GM12878 (cell line): ENCODE measurements around the gene PDE1C. TPM values are rescaled to one million over a fixed set of nuclear protein-coding genes. Genes with fewer than 3 reads are reported as not detected.

ENCODE experiments used
- ATAC-seq: fragments of 200-7000 bp; cut with Tn5 transposase; 3 replicates; pipeline ENCODE4 v1.9.1; 2020; ENCODE audit warnings: mild to moderate bottlenecking, moderate library complexity
- BruUV-seq: library from RNA; stranded (reverse); fragments of 400-500 nt; replicated peaks from 2 replicates; lab custom pipeline; 2021; lab: Mats Ljungman, UMichigan
- CTCF ChIA-PET: fragments of 300-600 bp; sonication (Branson Sonifier 250); formaldehyde crosslinking; extraction: SDS; loops from one replicate; lab custom pipeline; 2021; ENCODE audit warnings: inconsistent platforms; lab: Yijun Ruan, JAX
- POLR2A ChIA-PET: fragments of 350-600 bp; formaldehyde crosslinking; extraction: SDS; loops from one replicate; lab custom pipeline; 2021; ENCODE audit warnings: inconsistent platforms; lab: Charles Lee
- RAD21 ChIA-PET: fragments of 300-600 bp; sonication (Branson Sonifier 250); formaldehyde crosslinking; loops from one replicate; lab custom pipeline; 2023; ENCODE audit warnings: antibody characterized with exemption; ENCODE audit not compliant: unreplicated experiment; lab: Charles Lee
- SMC1A ChIA-PET: fragments of 300-600 bp; sonication (Branson Sonifier 250); formaldehyde crosslinking; loops from one replicate; lab custom pipeline; 2023; ENCODE audit not compliant: unreplicated experiment, uncharacterized antibody; lab: Charles Lee
- DNase-seq: peaks from one replicate; pipeline ENCODE4 v3.0.0-alpha.2; 2011; ENCODE audit warnings: low read depth, low spot score
- FAIRE-seq: peaks from 3 replicates; lab custom pipeline; 2011; peaks lifted over from hg19 to GRCh38; lab: Jason Lieb, UNC
- H2AFZ ChIP-seq: 2 replicates; pipeline ENCODE4 v1.6.0; 2011; ENCODE audit warnings: low read depth, low read length, control low read depth; ENCODE audit not compliant: control insufficient read depth
- H3K27ac ChIP-seq: 2 replicates; pipeline ENCODE4 v1.5.1; 2011; ENCODE audit warnings: control low read depth; ENCODE audit not compliant: control insufficient read depth, insufficient read depth
- H3K27me3 ChIP-seq, 2 experiments: replicated peaks in 1 of 2; 2 replicates each; pipeline versions ENCODE4 v1.6.0 to v1.6.1; 2011; ENCODE audit warnings: low read length in 1 of 2; ENCODE audit not compliant: control insufficient read depth in 2 of 2, insufficient read depth in 2 of 2
- H3K36me3 ChIP-seq, 2 experiments: 2 replicates each; pipeline ENCODE4 v1.5.1; 2011; ENCODE audit warnings: low read length in 1 of 2; ENCODE audit not compliant: control insufficient read depth in 2 of 2, insufficient read depth in 2 of 2
- H3K4me1 ChIP-seq: 2 replicates; pipeline ENCODE4 v1.6.1; 2011; ENCODE audit warnings: mild to moderate bottlenecking, low read length, moderate library complexity, mixed read lengths; ENCODE audit not compliant: control insufficient read depth, insufficient read depth
- H3K4me2 ChIP-seq: 2 replicates; pipeline ENCODE4 v1.6.0; 2011; ENCODE audit warnings: control low read depth; ENCODE audit not compliant: control insufficient read depth, insufficient read depth
- H3K4me3 ChIP-seq: fragments of 200-600 bp; sonication (generic); 2 replicates; pipeline ENCODE4 v1.5.1; 2016
- H3K79me2 ChIP-seq: 2 replicates; pipeline ENCODE4 v1.6.0; 2011; ENCODE audit warnings: low read length; ENCODE audit not compliant: control insufficient read depth, insufficient read depth
- H3K9ac ChIP-seq: 2 replicates; pipeline ENCODE4 v1.8.0; 2011; ENCODE audit warnings: low read length, control low read depth, mixed read lengths; ENCODE audit not compliant: control insufficient read depth, insufficient read depth
- H3K9me3 ChIP-seq: replicated peaks from 3 replicates; pipeline ENCODE4 v1.5.1; 2011; ENCODE audit warnings: mild to moderate bottlenecking, low read length; ENCODE audit not compliant: control insufficient read depth, insufficient read depth
- H4K20me1 ChIP-seq: 2 replicates; pipeline ENCODE4 v1.6.0; 2011; ENCODE audit not compliant: control insufficient read depth, insufficient read depth
- ASH2L ChIP-seq: fragments of 300-600, 200-600 bp; sonication (generic); IDR thresholded peaks from 2 replicates; pipeline ENCODE4 v1.6.1; 2017; ENCODE audit warnings: low read depth, mild to moderate bottlenecking, borderline replicate concordance
- E2F4 ChIP-seq: IDR thresholded peaks from 2 replicates; pipeline ENCODE4 v1.6.1; 2012; ENCODE audit warnings: low read depth, low read length, improper control_type of control experiment
- GATAD2B ChIP-seq: fragments of 450-650 bp; conservative IDR thresholded peaks from 2 replicates; pipeline ENCODE4 v1.6.1; 2017; ENCODE audit warnings: low read depth, mild to moderate bottlenecking, moderate library complexity
- HDGF ChIP-seq: fragments of 450-650 bp; IDR thresholded peaks from 2 replicates; pipeline ENCODE4 v1.6.1; 2016; ENCODE audit warnings: antibody characterized with exemption
- HSF1 ChIP-seq: fragments of 150-350 bp; IDR thresholded peaks from 2 replicates; pipeline ENCODE4 v1.6.1; 2014; ENCODE audit warnings: mild to moderate bottlenecking, low read depth, low read length
- MTA2 ChIP-seq: fragments of 450-650 bp; IDR thresholded peaks from 2 replicates; pipeline ENCODE4 v1.6.1; 2016; ENCODE audit warnings: low read depth, mild to moderate bottlenecking, moderate library complexity
- MYB ChIP-seq: fragments of 150-350 bp; IDR thresholded peaks from 2 replicates; pipeline ENCODE4 v1.6.1; 2014; ENCODE audit warnings: mild to moderate bottlenecking, low read depth, low read length, borderline replicate concordance
- NKRF ChIP-seq: fragments of 450-650 bp; conservative IDR thresholded peaks from 2 replicates; pipeline ENCODE4 v1.6.1; 2017; ENCODE audit warnings: mild to moderate bottlenecking, moderate library complexity
- NR2C1 ChIP-seq: fragments of 450-650 bp; IDR thresholded peaks from 2 replicates; pipeline ENCODE4 v1.6.1; 2017; ENCODE audit warnings: antibody characterized with exemption, mild to moderate bottlenecking, moderate library complexity
- PAX5 ChIP-seq: IDR thresholded peaks from 2 replicates; pipeline ENCODE4 v1.6.1; 2011; ENCODE audit warnings: low read depth, low read length, borderline replicate concordance
- PKNOX1 ChIP-seq: fragments of 450-650 bp; IDR thresholded peaks from 2 replicates; pipeline ENCODE4 v1.6.1; 2016; ENCODE audit warnings: mild to moderate bottlenecking
- SMAD5 ChIP-seq: IDR thresholded peaks from 2 replicates; pipeline ENCODE4 v1.6.1; 2016; ENCODE audit warnings: antibody characterized with exemption, low read depth
- SMC3 ChIP-seq: IDR thresholded peaks from 2 replicates; pipeline ENCODE4 v1.6.1; 2011; ENCODE audit warnings: low read length, improper control_type of control experiment, borderline replicate concordance
- STAT3 ChIP-seq: IDR thresholded peaks from 2 replicates; pipeline ENCODE4 v1.6.1; 2011; ENCODE audit warnings: low read depth, low read length, improper control_type of control experiment
- SUZ12 ChIP-seq: fragments of 200-600 bp; sonication (generic); IDR thresholded peaks from one replicate; pipeline ENCODE4 v1.6.1; 2018; ENCODE audit warnings: antibody characterized with exemption, mild to moderate bottlenecking; ENCODE audit not compliant: unreplicated experiment
- ZBTB4 ChIP-seq: fragments of 450-650 bp; formaldehyde crosslinking; IDR thresholded peaks from 2 replicates; pipeline ENCODE4 v1.4.0; 2022; ENCODE audit warnings: mild to moderate bottlenecking, moderate library complexity
- ZNF622 ChIP-seq: fragments of 450-650 bp; IDR thresholded peaks from 2 replicates; pipeline ENCODE4 v1.6.1; 2017; ENCODE audit warnings: mild to moderate bottlenecking, inconsistent platforms
- WGBS: methylation state at CpG from one replicate; pipeline ENCODE4 v1.1.6; 2016; ENCODE audit warnings: low lambda C conversion rate; ENCODE audit not compliant: insufficient replicate concordance, insufficient coverage; ENCODE audit errors: missing lambda C conversion rate; 5-methylcytosine and 5-hydroxymethylcytosine counted together
- in situ Hi-C: fragments of 300-500 bp; cut with MboI; formaldehyde crosslinking; loops from 9 replicates; pipeline ENCODE4 v1.14.3; 2018; ENCODE audit warnings: mixed read lengths
- intact Hi-C: fragments of 100-400 bp; cut with micrococcal nuclease; formaldehyde crosslinking; loops from one replicate; pipeline ENCODE4 v1.14.2; 2022; ENCODE audit not compliant: unreplicated experiment
- polyA plus RNA-seq, 11 experiments: library from polyadenylated mRNA; depleted of rRNA in 4 of 11; unstranded in 6 of 11; stranded (reverse) in 5 of 11; fragments of >200 nt; fragmentation: Nextera tagmentation in 4 of 11; fragmentation: Illumina TruSeq in 1 of 11; extraction: Ambion mirVana in 4 of 11; extraction: Trizol in 1 of 11; gene quantifications; 1 replicate in 1 of 11; 2 replicates in 10 of 11; pipeline versions ENCODE4 v1.2.1 to v1.2.3, GENCODE V29; 2011 to 2016; ENCODE audit warnings: inconsistent platforms in 2 of 11, missing spikeins in 2 of 11, low read depth in 1 of 11
- total RNA-seq, 4 experiments: library from RNA; depleted of rRNA in 3 of 4; stranded (reverse); fragments of >200 nt in 3 of 4; fragmentation: Illumina TruSeq in 1 of 4; extraction: Trizol in 1 of 4; gene quantifications; 2 replicates each; pipeline versions ENCODE4 v1.2.1 to v1.2.3, GENCODE V29; 2013 to 2021

PDE1C gene
- total and polyA plus RNA-seq, 10 of the 15 experiments (the other 5 are each of a cell fraction or from before 2014, with no cell fraction given): 0.29 to 2.3 (median 0.70) TPM

GRCh38 chr7:31776616-31777015 lies 293.6 kb downstream of the PDE1C start:
- CTCF ChIA-PET: no interaction called here
- Histone ChIP-seq H3K4me2 (no peak overlapping the region), H3K4me3 (no peak overlapping the region), H4K20me1 (no peaks in the 10 kb centered on the region), H3K27me3 (no peaks in the 10 kb centered on the region), H3K9me3 (no peaks in the 10 kb centered on the region), H3K9ac (no peak overlapping the region), H3K79me2 (no peaks in the 10 kb centered on the region), H2AFZ (no peak overlapping the region), H3K4me1 (no peaks in the 10 kb centered on the region), H3K27ac (no peak overlapping the region), H3K36me3 (no peaks in the 10 kb centered on the region)
- POLR2A ChIA-PET: no interaction called here
- intact Hi-C loops (no loop called here), in situ Hi-C loops (no loop called here)
- DNase-seq (no peak), FAIRE-seq (no peak), ATAC-seq (no peak)
- no TSS peak for BruUV-seq
- WGBS: 48% methylated on average over 3 of the region's 3 CpGs
- SMC1A ChIA-PET: interaction anchor here (0.6 kb wide), 1 partner anchor 139 kb away, joined by 4 read pairs; no protein-coding TSS in a partner anchor
- RAD21 ChIA-PET: no interaction called here
- TF ChIP-seq NR2C1: no peak
- TF ChIP-seq PKNOX1: no peak
- no peak for TF ChIP-seq SMC3
- TF ChIP-seq HSF1: no peak
- TF ChIP-seq SUZ12: no peak
- no peak for TF ChIP-seq NKRF
- TF ChIP-seq ZNF622: no peak
- no peak for TF ChIP-seq ZBTB4
- TF ChIP-seq E2F4: no peak
- TF ChIP-seq STAT3: no peak
- no peak for TF ChIP-seq PAX5
- TF ChIP-seq ASH2L: no peak
- TF ChIP-seq GATAD2B: no peak
- TF ChIP-seq MTA2: no peak
- TF ChIP-seq HDGF: no peak
- no peak for TF ChIP-seq SMAD5
- TF ChIP-seq MYB: no peak
